HG02798 (cell line): ENCODE results near the gene ACTG2.
A peak's percentile ranks its signal among the peaks of the same experiment; 100 is the strongest.

ENCODE experiments used
- ATAC-seq: cut with Tn5 transposase; IDR thresholded peaks from one replicate; pipeline ENCODE4 v1.9.1; 2021; ENCODE audit warnings: mild to moderate bottlenecking; ENCODE audit not compliant: unreplicated experiment, poor library complexity

Gene ACTG2

DNA sequence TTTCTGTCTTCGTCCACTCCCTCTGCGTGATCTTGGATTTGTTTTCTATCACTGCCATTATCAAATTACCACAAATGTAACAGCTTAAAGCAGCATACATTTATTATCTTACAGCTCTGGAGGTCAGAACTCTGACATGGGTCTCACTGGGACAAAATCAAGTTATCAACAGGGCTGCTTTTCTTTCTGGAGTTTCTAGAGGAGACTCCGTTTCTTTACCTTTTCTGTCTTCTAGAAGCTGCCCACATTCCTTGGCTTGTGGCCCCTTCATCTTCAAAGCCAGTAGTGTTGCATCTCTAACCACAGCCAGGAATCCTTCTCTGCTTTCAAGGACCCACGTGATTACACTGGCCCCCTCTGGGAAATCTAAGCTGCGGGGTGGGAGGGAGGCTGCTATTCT, 70.0 kb downstream of the ACTG2 start:
- no peak for ATAC-seq

DNA sequence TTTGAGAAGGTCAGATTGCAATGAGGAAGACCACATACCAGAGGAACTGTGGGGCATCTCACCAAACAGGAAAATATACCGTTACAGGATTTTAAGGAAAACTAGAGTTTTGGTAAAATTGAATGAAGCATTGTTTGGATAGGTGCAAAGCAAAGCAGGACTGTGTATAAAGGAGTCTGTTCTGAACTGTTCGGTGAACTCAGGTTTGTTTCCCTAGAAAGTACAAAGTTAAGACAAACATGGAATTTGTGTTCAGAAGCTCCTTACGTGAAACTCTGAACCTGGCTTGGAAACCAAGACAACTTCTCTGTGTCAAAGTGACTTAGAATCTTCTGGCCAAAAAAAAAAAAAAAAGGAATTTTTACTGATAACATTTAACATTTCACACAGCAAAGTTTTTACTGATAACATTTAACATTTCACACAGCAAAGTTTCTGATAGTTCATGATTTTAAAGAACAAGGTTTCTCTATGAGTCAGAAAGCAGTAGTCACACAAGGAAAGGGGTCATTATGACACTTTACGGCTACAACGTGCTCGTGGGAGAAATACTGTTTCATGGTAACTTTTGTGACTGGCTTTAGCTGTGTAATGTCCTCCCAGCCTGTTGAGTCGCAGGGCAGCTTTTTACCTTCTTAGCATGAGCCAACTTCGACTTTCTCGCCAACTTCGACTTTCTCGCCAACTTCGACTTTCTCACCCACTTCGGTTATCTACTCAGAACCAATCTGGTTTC, 70.7 kb downstream of the ACTG2 start:
- ATAC-seq: peak; percentile 77

DNA sequence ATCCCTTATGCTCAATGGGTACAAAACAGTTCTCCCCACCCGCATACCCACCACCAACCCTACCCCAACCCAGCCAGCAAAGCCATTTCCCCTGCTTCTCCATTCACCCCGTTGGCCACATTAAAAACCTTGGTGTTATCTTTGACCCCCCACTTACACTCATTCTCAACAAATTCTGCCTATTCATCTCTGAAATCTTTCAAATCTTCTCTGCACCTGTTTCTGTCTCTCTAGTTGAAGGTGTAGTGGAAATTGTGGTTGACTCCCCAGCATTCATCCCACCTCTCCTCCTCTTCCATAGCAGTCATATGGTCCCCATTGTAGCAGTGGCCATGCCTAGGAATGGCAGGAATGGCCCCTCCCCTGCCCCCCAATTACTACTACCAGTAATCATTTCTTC, 71.4 kb downstream of the ACTG2 start:
- ATAC-seq: no peak

DNA sequence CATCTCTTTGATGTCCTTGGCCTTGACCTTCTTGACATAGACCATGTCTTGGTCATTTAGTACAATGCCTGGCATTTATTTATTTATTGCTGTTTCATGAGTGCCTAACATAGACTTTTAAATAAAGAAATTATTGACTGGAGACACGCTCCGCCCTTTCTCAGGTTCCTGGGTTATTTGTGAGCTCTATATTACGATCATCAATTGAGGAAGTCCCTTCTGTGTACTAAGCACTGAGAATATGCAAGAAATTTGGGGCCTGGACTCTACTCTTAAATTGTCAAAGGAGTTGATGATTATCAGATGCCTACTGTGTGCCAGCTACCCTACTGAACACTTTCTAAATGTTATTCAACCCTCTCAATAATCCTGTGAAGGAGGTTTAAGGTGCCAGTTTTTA, 72.2 kb downstream of the ACTG2 start:
- no peak for ATAC-seq

DNA sequence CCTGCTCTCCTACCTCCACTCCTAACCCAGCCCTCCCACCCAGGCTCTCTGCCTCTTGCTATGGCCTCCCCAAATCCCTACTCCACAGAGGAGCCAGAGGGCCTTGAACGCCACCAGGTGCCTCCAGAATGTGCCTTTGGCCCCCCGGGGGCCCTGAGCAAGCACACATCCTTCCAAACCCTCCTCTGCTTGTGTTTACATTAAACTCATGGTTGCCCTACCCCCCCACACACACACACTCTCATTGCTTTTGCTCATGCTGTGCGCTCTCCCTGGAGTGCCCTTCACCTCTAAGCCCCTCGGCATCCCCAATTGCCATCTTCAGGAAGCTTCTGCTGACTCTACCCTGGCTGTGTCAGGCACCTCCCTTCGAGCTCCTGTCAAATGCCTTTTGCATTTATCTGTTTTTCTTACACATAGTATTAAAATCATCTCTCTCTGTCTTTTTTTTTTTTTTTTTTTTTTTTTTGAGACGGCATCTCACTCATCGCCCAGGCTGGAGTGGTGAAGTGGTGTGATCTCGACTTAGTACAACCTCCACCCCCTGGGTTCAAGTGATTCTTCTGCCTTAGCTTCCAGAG, 75.6 kb downstream of the ACTG2 start:
- ATAC-seq: no peak

DNA sequence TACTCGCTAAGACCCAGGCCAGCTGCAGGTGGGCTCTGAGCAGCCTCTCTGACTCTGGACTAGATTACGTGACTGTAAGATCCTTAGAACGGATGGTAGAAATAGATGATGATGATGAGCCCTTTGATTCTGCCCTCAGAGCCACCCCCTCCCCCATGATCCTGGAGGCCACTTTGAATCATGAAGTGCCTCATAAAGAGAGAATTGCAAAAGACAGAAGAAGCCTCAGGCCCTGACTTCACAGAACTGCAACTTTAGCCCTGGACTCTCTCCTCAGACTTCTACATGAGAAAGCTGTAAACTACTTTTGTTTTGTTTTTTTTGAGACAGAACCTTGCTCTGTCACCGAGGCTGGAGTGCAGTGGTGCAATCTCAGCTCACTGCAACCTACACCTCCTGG, 76.5 kb downstream of the ACTG2 start:
- ATAC-seq: no peak
